Measurements from ENCODE around the gene PIH1D2.

DNA sequence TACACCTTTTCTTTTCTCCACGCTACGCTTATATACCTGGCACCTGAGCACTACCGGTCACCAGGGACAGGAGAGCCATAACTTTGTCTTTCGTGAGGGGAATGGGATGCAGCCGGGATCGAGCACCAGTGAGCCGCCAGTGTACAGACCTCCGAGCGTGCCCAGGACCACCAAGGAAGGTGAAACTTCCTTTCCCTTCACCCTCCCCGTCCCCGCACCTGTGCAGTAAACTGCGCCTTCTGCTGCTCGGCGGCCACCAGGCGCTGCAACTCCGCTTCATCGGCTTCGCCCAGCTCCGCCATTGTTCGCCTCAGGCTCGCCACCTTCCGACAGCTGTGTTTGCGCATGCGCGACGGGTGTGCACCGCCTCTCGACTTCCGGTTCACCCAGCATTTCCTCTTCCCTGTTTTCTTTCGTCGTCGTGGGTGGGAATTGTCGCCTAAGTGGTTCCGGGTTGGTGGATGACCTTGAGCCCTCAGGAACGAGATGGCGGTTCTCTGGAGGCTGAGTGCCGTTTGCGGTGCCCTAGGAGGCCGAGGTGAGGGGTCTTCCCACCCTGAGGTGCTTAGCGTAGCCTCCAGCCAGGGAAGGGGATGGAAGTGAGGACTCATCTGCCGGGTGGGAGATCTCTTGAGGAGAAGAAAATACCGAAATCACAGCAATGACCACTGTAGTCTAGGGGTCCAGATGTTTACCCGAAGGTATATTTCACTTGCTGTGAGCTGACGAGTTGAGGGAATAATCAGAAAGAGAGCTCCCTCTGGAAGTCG is 12.8 kb upstream of the PIH1D2 start, which contains the start of the genes SDHD and TIMM8B:
- peak; percentile 85 for TF ChIP-seq NBN (IDR thresholded peaks at IDR 0.05)
- TF ChIP-seq HDAC2 (IDR thresholded peaks at IDR 0.05): no peak
- peak; percentile 95 for TF ChIP-seq NR2C2 (IDR thresholded peaks at IDR 0.05; ENCODE audit: borderline replicate concordance, control insufficient read depth, insufficient read length, low read depth)
- peak; percentile 76 for TF ChIP-seq MLLT1 (IDR thresholded peaks at IDR 0.05)
- TF ChIP-seq CTCF (IDR thresholded peaks at IDR 0.05 in 2 of 3, conservative IDR thresholded peaks at IDR 0.05 in 1 of 3; ENCODE audit: control insufficient read depth in 2 of 3, extremely low read depth in 1 of 3, insufficient read depth in 1 of 3, low read depth in 3 of 3, low read length in 3 of 3): peak; percentile 29 to 41 (median 36); a peak in 4 of 6 replicates
- no peak for TF ChIP-seq PRDM15 (CRISPR knock-in tag; IDR thresholded peaks at IDR 0.05)
- no peak; the same call in 1 of the 2 replicates for TF ChIP-seq SIN3A (IDR thresholded peaks at IDR 0.05; ENCODE audit: low read depth, low read length)
- no peak for TF ChIP-seq EP300 (IDR thresholded peaks at IDR 0.05; ENCODE audit: borderline replicate concordance in 1 of 2, control insufficient read depth in 1 of 2, low read depth in 2 of 2, low read length in 2 of 2)
- no peak; a peak in 1 of 4 replicates for TF ChIP-seq CEBPB (IDR thresholded peaks at IDR 0.05; ENCODE audit: borderline replicate concordance in 1 of 2, low read depth in 2 of 2, low read length in 2 of 2)
- TF ChIP-seq REST (IDR thresholded peaks at IDR 0.05; ENCODE audit: low read depth, low read length): 0 out of 2 replicates have a peak, but pooled peaks have one; percentile 3
- TF ChIP-seq SIX5 (IDR thresholded peaks at IDR 0.05; ENCODE audit: low read depth, low read length, severe bottlenecking): peak; percentile 52
- TF ChIP-seq SUZ12 (IDR thresholded peaks at IDR 0.05; ENCODE audit: unreplicated experiment): no peak

Data from GM12878 (cell line).